Stimulated activated CD4-positive, alpha-beta T cell treated with anti-CD3 and anti-CD28 coated beads, TNF-alpha, amount 100 ng/mL, for 4 hours (primary cell): ENCODE results near the gene EXOC4.

Experiments
- DNase-seq, 3 experiments: peaks; one replicate each; pipeline ENCODE4 v3.0.0-alpha.2; 2020; ENCODE audit warnings: low read depth in 3 of 3

The EXOC4 gene

DNA sequence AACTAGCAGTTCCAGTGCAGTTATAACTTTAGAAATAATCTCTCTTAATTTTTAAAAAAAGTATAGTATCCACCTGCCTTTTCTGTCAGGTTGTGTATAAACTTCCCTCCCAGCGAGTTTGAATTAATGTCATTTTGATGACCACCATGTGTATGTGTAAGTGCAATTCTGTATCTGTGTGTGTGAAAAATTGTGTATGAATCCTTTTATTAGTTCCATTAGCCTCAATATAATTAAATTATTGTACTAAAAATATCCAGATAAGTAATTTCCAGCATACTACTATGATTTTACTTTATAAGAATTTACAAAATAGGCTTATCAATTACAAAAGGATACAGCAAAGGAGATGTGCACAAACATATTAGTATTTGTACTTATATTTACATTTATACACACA, 453.1 kb downstream of the EXOC4 start:
- DNase-seq = no peak

DNA sequence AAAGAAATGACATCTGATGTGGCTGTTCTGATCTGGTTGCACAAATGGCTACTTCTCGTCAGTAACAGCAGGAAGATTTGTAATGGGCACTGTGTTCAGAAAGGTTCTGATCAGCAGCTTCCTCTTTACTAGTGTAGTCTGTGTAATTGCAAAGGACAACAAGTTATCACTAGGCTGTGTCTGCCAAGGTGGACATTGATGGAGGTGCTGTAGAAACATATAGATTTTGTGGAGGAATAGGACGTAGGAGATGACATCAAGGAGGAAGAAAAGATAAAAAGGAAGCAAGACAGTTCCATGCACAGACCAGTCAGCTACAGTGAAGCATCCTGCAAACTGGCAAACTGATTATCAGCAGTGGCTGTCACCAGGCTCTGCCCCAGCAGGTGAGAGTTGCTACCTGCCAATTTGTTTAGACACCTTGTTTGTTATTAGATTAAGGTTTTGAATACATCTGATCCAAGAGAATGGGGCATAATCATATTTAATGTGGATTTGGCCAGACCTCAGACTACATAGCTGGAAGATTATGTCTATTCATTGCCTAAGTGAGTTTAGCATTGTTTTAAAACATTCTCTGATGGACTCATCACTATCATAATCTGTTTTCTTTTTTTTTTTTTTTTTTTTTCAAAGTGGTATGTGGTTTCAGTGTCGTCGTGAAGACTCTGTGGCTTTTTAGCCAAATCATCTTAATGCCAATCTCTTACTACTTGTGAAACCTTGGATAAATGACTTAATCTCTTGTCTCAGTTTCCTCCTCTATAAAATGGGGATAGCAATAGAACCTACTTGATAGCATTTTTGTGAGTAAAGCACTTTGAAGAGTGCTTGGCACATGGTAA, 456.4 kb downstream of the EXOC4 start:
- DNase-seq = no peak

DNA sequence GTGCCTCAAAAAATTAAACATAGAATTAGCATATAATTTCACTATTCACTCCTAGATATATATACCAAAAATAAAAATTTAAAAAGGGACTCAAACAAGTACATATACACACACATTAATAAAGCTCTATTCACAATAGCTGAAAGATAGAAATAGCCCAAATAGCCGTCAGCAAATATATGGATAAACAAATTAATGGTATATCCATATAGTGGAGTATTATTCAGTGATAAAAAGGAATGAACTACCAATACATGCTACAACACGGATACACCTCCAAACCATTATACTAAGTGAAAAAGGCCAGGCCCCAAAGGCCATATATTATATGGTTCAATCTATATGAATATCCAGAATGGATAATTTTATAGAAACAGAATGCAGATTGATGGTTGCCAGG, 459.7 kb downstream of the EXOC4 start:
- DNase-seq = no peak

DNA sequence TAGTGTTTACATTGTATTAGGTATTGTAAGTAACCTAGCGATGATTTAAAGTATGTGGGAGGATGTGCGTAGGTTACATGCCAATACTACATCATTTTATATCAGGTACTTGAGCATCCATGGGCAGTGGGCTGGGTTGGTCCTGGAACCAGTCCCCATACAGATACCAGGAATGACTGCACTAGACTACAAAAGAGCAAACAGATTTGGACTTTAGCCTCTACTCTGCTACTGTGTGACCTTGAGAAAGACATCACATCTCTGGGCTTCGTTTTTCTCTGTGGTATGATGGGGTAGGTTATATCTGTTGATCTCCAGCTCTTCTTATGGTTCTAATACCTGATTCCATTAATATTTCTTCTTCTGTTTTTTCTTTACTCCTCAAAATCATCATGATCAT, 461.8 kb downstream of the EXOC4 start:
- DNase-seq = no peak

DNA sequence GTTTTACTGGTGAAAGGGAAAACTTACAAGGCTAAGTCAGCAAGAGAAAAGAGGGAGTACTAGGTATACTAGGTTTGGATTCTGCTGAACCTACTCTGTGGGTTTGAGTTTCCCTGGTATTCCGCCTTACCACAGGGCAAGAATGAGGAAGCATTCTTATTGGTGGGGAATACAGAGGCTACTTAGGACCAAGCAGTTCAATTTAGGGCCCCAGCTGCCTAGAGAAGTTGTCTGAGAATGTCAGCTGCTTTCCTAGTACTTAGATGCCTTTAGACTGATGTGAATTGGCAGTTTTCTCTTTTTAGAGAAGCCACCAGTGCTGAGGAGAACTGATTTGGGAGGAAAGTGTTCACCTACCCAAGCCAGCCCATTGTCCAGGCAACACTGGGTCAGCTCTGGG, 465.3 kb downstream of the EXOC4 start:
- DNase-seq = no peak

DNA sequence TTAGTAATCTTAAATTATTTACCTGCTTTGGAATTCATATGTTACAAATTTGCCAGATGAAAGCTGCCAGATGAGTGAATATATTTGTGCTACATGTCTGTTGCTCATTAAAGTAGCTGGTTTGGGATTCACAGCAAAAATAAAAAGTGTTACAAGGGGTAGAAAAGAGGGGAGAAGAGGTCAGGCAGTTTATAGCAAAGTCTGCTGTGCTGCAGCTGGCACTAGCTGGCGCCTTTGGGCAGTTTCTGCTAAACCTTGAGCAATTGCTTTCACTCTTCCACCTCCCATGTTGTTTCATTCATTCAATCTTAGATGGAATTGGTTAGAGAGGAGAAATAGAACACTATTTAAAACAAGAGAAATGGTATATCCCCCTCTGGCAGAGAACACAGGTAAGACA, 470.2 kb downstream of the EXOC4 start:
- no peak for DNase-seq

DNA sequence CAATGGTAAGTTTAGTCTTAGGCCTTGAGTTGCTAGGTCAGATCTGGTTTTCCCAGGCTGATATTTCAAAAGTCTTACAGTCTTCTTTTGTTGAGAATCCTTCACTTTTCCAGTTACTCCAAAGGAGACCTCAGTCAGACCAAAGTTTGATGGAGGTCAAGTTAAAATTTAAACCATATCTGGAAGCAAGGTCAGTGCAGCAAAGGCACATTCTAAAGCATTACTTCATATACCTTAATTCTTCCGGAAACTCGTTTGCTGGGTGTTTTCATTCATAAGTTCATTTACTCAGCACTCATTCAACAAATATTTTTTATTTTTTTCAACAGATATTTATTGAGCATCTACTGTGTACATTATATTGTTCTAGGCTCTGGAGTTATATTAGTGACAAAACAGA, 471.3 kb downstream of the EXOC4 start:
- DNase-seq = no peak

DNA sequence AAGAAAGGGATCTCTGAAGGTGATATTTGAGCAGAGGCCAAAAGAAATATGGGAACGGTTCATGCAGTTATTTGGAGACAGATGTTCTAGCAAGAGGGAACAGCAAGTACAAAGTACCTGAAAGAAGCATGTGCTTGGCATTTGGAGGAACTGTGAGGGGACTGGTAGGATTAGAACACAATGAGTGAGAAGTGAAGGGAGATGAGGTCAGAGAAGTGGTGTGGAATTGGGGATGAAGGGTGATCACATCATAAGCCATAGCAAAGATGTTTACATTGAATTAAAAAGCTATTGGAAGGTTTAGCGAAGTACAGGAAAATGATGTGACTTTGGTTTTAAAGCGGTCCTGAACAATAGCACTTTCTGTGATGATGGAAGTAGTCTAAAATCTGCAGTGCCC, 471.8 kb downstream of the EXOC4 start:
- DNase-seq = no peak

DNA sequence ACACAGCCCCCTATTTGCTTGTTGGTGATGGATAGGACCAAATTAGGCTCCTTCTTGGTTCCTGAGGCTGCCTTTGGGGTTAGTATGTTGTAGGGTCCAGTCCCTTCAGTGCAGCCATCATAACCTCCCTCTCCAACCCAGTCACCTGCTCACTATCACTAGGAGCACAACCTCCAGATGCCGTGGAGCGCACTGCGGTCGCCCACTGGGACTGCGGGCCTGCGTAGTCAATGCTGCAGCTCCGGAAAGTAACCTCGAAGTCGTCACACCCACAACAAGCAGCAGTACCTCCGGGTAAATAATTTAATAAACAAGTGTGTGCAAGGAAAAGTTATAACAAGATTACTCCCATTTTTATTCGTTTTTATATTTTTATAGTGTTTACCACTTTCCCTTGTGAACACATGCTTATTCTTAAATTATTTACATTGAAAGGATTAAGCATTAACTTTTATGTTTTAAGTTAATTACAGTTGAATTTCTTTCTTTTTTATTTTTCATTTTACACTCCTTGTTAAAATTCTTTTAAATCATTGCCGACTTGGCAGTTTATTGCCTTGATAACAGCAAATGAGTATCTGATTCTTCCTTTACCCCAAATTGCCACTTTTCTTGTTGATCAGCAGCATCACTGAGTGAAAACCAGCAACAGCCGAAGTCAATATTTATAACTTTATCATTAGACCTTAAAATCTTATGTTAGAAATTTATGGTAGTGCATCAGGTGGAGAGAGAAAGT, 474.8 kb downstream of the EXOC4 start:
- no peak for DNase-seq

DNA sequence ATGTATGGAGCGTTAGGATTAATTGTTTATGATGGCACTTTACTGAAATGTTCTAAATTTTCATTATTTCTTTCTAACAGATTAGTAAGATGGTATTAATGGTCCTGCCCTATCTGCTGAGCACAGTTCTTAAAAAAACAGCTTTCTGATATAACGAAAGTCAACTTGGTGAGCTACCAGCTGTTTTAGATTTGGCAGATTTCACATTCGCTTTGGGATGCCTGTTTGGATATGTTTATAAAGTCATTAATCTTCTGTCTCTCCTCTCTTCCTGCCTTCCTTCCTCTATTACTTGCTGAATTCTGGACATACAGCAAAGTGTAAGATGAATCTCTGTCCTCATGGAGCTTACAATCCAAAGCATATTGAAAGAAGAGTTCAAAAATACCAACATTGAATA, 477.5 kb downstream of the EXOC4 start:
- DNase-seq = no peak

DNA sequence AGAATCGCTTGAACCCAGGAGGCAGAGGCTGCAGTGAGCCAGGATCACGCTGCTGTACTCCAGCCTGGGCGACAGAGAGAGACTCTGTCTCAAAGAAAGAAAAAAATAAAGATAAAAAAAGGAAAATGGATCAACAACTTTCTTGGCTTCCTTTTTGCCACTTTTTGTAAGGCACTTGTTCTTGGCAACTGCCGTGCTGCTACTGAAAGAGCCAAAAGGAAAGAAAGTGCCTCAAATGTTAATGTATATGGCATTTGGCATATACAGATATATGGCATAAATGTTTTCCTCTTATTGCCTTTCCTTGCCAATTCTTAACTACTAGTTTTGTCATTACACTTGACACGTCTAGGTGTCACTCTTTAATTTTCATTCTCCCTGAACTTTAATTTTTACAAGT, 480.5 kb downstream of the EXOC4 start:
- no peak for DNase-seq

DNA sequence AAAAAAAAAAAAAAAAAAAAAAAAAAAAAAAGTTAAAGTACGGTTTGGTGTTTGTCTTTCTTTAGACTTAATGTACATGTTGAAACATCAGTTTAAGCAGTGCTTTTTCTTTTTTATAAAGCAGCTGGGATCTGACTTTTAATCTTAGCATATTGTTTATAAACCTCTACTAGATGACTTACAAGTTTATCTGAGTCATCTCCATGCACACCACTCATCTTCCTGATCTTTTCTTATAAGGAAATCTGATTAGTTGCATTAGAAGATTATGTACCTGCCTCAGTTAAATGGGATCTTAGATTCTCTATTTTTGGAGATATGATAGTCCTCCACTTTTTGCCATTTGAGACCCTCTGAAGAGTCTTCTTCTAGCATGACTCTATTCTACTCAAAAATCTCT, 482.3 kb downstream of the EXOC4 start:
- DNase-seq = no peak

DNA sequence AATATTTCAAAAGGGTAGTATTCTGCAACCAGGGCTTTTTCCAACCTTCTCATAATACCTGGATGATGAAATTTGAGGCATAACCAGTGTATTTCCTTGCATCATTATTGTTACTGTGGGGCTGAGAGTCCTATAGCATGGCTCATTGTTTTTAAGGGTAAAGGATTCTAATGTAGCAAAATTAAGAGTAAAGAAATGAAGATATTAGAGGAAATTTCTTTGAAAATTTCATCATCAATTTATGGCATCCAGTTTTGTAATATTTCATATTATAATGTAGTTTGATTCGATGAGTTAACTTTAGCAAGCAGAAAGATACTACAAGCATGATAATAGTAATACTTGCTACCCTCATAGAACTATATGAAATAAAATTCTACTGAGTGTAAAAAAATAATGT, 486.9 kb downstream of the EXOC4 start:
- DNase-seq = no peak

DNA sequence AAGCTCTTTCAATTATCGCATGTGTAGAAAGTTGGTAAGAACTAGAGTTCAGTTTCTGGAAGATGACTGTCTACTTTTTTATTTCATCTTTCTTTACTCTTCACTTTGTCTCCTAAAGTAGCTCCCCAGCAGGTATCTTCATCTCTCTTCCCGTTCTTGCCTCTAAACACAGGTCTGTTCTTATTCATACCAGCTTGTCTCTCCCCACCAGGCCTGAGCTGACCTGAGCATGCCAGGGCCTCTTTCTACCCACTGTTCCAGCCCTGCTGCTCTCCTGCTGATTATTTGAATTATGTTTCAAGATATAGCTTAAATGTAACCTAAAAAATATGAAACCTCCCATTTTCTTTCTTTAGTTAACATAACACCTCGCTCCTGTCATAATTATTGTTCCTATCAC, 488.2 kb downstream of the EXOC4 start:
- DNase-seq = no peak

DNA sequence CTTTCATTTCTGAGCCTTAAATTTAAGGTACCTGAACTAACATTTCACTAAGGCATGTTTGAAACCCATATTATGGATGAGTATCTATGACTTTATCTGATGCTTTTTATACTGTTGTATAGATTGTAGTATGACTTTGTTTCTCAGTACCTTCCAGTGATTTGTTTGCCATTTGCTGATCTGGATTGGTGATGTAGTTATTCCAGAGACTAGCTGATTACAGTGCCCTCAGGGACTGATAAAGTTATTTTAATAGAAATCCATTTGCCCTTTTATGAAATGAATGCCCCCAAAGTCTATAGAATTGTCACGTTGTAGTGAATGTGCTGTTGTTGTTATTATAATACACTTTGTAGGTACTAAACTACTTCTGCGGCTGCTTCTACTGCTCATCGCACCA, 488.8 kb downstream of the EXOC4 start:
- no peak for DNase-seq

DNA sequence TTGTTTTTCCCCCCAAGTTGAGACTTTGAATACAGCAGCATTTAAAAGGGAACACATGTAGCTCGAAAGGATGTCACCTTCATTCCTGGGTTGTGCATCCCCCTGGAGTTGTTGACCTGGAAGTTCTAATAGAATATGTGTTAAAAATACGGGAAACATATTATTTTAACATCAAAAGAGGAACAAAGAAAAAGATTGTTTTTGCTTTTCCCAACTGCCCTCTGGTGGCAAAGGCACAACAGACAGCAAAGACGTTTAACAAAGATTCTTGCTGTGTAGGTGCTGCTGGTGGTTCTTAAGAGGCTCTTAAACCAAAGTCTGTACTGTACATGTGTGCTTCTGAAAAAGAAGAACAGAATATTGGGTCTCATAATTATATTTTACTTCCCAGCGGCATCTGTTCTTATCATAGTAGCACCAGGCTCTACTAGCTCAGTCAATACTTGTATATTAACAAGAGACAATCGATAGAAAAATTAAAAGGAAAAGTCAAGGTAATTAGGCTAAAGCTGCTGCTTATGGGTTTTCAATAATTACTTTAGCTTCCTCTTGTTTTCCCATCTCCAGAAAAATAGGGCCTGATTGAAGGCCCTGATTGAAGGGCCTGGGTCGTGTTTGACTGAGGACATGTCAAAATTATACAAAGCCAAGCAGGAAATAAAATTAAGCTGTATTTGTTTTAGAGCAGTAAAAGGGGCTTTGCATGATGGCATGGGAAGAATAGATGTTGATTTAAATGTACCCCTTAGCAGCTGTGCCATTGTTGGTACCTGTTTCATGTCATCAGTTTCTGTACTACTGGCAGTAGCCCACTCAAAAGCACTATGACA, 490.0 kb downstream of the EXOC4 start:
- no peak for DNase-seq

DNA sequence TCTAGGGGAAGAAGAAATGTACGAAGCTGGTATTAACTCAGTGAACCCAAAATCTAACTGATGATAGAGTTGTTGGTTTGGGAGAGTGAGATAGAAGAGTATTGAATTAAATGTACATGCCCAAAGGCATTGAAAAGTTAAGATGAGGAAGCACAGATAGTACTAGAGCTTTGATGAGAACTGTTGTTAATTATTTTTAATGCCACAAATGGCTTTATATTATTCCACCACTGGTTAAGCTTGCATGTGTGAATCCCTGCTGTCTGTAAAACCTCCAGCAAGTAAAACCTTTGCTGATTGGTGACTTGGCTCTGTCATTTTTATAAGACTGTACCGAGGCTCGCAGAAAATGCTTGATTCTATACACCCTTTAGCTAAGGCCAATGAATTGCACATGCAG, 491.6 kb downstream of the EXOC4 start:
- DNase-seq = no peak

DNA sequence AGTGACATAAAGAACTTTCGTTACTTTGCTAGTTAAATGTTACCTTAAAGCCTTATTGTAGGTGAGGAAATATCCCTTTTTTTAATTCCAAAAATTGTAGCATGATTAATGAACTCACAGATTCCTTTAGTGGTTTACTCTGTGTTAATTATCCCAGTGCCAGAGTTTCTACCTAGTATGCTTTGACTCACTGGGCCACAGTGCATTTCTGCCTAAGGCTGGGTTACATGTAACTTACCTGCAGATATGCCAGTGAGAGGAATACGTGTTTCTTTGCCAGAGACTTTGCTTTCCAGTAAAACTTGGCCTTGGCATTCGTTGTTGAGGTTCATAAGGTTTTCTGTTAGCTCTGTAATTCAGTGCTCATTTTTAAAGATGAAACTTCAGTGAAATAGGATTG, 493.4 kb downstream of the EXOC4 start:
- DNase-seq = no peak

DNA sequence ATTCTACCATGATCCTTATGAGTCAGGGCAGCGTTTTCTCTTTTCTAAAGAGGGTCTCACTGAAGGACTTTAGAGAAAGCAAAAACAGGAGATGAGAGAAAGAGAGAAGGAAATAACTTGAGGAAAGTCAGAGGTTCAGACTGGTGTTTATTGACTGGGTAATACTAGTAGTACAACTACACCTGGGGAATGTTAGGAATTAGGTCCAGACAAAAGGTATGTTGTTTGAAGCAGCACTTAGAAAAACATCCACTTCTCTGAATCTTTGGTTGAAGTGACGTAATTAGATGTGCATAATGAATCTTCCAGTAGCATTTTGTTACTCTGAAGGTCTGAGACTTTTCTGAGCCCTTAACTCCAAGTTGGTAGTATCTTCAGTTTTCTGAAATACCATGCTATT, 494.0 kb downstream of the EXOC4 start:
- DNase-seq = no peak

DNA sequence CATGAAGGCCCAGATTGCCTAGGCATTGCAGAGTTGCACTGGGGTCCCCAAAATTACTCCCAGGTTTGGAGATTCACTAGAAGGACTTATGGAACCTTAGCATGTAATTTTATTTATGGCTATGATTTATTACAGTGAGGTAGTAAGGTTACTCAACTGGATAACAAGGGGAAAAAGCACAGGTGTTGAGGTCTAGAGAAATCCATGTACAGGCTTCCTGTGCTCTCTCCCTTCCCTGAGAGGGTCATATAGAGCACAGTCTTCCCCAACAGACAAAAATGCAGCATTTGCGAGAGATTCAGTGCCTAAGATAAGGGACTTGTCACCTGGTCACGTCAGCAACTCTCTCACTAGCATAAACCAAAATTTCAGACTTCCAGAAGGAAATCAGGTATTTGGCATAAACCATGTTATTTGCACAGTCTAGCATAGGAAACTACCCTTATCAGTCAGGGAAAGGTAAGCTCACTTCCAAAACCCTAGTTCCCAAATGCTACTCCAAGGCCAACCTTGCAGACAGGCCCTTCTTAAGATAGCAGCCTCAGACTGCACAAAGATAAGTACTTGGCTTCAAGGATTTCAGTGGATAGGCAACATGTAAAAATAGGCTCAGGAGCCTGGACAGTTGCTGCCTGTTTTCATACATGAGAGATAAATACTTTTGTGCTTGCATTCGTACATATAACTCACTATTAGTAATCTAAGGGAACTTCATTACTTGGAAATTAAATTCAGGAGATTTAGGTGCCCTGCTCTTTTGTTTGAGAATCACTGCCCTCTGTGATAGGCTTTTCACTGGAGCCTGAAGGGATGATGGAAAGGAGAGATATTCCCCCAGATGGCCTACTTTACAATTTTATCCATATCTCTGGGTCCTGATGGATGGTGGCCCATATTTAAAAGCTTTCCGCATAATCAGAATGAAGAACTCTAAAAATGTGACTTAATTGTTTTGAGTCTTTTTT, 495.8 kb downstream of the EXOC4 start:
- no peak for DNase-seq

DNA sequence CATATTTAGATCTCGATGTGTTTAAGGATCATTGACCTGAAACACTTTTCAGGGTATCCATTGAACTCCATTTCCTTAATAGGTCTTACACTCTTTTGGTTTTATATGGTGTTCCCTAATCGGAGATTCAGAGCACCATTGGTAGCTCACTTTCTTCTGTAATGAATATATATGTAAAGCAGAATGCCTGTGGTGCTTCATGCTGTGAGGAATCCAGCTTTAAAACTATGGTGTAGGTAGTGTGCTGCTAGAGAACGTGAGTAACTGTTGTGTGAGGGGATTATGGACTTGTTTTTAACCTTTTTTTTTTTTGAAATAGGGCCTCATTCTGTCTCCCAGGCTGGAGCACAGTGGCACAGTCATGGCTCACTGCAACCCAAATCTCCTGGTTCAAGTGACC, 497.4 kb downstream of the EXOC4 start:
- DNase-seq = no peak
